RWPE1 (cell line): Measurements from ENCODE around the gene LAMA4.
A peak's percentile ranks its signal among the peaks of the same experiment; 100 is the strongest.

Experiments
- CTCF ChIA-PET: fragments of 350-600 bp; sonication (Branson Sonifier 250); formaldehyde crosslinking; extraction: SDS; loops from one replicate; lab custom pipeline; 2021; lab: Yijun Ruan, JAX
- POLR2A ChIA-PET: fragments of 400-600 bp; formaldehyde crosslinking; extraction: SDS; loops from one replicate; lab custom pipeline; 2020; ENCODE audit warnings: antibody characterized with exemption; ENCODE audit not compliant: low non-redundant PET; lab: Yijun Ruan, JAX
- DNase-seq: peaks from one replicate; pipeline ENCODE4 v3.0.0; 2012; ENCODE audit warnings: low spot score
- H3K27ac ChIP-seq: fragments of 450-650 bp; 2 replicates; pipeline ENCODE4 v1.5.1; 2017
- TF ChIP-seq, protein P1 (sequence below): fragments of 450-650 bp; conservative IDR thresholded peaks from 2 replicates; pipeline ENCODE4 v1.5.1; 2017; ENCODE audit warnings: low read depth, mild to moderate bottlenecking

Gene LAMA4

GRCh38 chr6:112254921-112255320, 554 bp upstream of the LAMA4 start:
- POLR2A ChIA-PET = no interaction called here
- TF ChIP-seq, protein P1, sequence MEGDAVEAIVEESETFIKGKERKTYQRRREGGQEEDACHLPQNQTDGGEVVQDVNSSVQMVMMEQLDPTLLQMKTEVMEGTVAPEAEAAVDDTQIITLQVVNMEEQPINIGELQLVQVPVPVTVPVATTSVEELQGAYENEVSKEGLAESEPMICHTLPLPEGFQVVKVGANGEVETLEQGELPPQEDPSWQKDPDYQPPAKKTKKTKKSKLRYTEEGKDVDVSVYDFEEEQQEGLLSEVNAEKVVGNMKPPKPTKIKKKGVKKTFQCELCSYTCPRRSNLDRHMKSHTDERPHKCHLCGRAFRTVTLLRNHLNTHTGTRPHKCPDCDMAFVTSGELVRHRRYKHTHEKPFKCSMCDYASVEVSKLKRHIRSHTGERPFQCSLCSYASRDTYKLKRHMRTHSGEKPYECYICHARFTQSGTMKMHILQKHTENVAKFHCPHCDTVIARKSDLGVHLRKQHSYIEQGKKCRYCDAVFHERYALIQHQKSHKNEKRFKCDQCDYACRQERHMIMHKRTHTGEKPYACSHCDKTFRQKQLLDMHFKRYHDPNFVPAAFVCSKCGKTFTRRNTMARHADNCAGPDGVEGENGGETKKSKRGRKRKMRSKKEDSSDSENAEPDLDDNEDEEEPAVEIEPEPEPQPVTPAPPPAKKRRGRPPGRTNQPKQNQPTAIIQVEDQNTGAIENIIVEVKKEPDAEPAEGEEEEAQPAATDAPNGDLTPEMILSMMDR = no peak
- no peak for DNase-seq
- CTCF ChIA-PET = interaction anchor here (0.6 kb wide), 1 partner anchor 791 kb away, joined by 4 read pairs; no protein-coding TSS in a partner anchor
- no peak overlapping the region; the same call in 1 of the 2 replicates for H3K27ac ChIP-seq

DNA sequence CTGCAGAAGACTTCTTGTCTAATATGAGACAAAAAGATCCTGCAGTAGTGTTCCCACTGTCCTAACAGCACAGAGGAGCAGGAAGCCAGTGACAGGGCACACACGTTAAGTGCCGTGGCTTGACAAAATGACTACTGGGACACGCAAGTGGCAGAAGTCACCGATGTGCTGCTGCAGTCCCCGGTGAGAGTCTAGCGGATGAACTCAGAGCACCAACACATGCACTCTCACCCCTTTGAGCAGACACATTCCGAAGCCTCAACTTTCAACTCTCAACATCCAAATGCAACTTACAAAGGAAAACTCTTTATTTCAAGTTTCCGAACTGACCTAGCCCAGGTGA, 898 bp downstream of the LAMA4 start:
- CTCF ChIA-PET = interaction anchor here (0.7 kb wide), 1 partner anchor 75 kb away, joined by 4 read pairs; no protein-coding TSS in a partner anchor
- H3K27ac ChIP-seq = peak overlapping the region; percentile 76
- DNase-seq = peak; percentile 3
- TF ChIP-seq, protein P1 = no peak
- POLR2A ChIA-PET = no interaction called here

GRCh38 chr6:112252571-112253497, 1.5 kb downstream of the LAMA4 start:
- no peak for DNase-seq
- POLR2A ChIA-PET = no interaction called here
- peak overlapping the region; percentile 76 for H3K27ac ChIP-seq
- TF ChIP-seq, protein P1 = no peak
- CTCF ChIA-PET = no interaction called here

DNA sequence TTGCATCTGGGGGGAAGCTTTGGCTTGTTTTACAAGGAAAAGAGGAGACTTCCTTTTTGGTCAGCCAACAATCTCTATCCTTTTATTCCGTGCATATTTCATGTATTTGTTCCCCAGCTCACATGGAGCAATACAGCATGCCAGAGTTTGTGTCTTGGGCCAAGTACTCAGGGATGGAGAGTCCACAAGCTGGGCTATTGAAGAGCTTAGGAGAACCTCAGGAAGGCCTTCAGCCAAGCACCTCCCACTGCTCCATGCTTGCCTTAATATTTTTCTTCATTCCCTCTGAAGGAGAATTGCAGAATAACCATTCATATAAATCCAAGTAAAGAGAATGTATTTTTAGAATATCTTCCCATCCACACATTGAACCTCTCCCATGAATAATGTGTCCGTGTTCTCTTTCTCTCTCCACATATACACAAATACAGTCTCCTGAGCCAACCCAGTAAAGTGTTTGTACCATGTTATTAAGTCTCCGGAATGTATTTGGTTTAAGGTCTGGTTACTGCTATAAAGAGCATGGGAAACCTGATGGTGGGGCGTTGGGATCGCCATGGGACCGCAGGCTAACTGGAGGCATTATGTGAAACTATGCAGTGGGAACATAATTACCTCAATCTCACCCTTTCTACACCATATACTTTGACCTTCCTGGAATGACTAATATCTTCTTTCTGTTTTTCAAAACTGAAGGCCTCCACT, 3.0 kb downstream of the LAMA4 start:
- no peak for DNase-seq
- CTCF ChIA-PET = interaction anchor here (0.6 kb wide), 1 partner anchor 44 kb away, joined by 3 read pairs; no protein-coding TSS in a partner anchor

GRCh38 chr6:112249489-112249888, 4.9 kb downstream of the LAMA4 start:
- CTCF ChIA-PET = no interaction called here
- TF ChIP-seq, protein P1 = no peak
- no peak for DNase-seq
- H3K27ac ChIP-seq = no peak overlapping the region
- POLR2A ChIA-PET = no interaction called here

More for the DNA sequence above, 3.0 kb downstream of the LAMA4 start:
- POLR2A ChIA-PET = no interaction called here
- H3K27ac ChIP-seq = no peak overlapping the region
- TF ChIP-seq, protein P1 = no peak

- TF ChIP-seq, protein P1 = no peak
- DNase-seq = no peak
- H3K27ac ChIP-seq = no peak overlapping the region
- POLR2A ChIA-PET = no interaction called here
- CTCF ChIA-PET = interaction anchor here (1.0 kb wide), 1 partner anchor 14 kb away, joined by 4 read pairs; no protein-coding TSS in a partner anchor
Measured at GRCh38 chr6:112247275-112247674, 7.1 kb downstream of the LAMA4 start.
